Measurements from ENCODE around the gene EMX1. TPM values are rescaled to one million over a fixed set of nuclear protein-coding genes. Genes with fewer than 3 reads are reported as not detected.

Gene EMX1
- total RNA-seq, 2 experiments from 2014 or later = not detected

DNA sequence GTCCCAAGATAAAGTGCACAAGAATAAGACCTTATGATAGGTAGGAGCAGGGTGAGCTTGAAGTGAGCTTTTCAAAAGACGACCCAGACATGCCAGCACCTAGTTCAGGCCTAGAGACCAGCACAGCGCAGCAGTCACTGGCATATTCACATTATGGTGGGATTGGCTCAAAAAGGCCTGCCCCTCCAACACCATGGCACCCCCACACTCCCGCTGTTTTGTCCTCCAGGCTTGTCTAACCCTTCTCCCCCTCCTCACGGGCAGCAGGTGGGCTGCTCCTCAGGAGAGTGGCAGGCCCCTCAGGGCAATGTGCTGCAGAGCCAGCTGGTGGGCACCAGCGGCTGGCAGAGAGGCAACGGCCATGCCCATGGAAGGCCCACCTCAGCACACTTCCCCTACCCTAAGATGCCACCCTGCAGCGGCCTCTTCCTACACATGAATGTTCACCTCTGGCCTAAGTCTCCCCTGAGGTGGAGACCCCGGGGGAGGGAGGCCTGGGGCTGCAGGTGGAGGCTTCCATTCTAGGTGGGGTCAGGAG, 25.6 kb downstream of the EMX1 start:
- ChIA-PET CTCF (no interaction called here), POLR2A (no interaction called here)
- DNase-seq = no peak
- H3K9me3 Mint-ChIP-seq = no peaks in the 10 kb centered on the region
- no peaks in the 10 kb centered on the region for H3K4me1 Mint-ChIP-seq
- no peaks in the 10 kb centered on the region for H3K36me3 Mint-ChIP-seq (ENCODE audit: low read depth)
- H3K27ac Mint-ChIP-seq = no peak overlapping the region
- H3K4me3 Mint-ChIP-seq = no peak overlapping the region
- peaks cover 2% of the 10 kb centered on the region for H3K27me3 Mint-ChIP-seq

DNA sequence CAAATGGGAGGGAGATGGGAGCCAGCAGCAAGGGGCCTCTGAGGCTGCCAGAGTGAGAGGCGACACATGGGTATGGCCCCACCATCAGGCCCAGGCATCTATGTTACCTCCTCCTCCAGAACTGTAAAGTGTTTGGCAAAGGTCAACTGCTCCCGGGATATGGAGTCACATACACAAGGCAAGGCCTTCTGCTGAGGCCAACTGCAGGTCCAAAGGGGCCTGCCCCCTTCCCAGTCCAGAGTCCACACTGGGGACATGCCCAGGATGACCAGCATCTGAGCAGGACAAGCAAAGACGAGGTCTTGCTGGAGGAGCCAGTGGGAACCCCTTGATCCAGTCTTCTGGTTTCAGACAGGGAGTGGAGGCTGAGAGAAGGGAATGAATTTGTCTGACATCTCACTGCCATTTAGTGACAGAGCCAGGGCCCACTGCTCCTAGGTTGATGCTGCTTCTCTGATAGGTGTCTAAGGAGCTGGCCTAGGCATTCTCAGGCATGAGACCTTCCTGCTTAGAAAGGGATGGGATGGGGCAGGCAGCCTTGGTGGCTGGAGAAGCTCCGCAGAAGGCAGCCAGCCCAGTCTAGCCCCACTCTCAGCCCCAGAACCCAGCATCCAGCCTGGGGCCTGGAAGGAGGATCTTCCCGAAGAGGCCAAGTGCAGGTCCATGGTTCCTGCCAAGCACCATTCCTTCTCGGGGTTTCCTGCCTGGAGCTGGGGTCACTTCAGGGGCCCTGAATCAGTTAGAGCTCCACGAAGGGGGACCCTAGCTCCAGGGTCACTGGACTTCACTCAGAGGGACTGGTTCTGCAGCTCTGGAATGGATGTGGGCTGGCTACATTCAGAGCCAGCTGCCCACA, 26.4 kb downstream of the EMX1 start:
- CTCF ChIA-PET = interaction anchor here (1.1 kb wide), 1 partner anchor 53 kb away, joined by 3 read pairs; no protein-coding TSS in a partner anchor

DNA sequence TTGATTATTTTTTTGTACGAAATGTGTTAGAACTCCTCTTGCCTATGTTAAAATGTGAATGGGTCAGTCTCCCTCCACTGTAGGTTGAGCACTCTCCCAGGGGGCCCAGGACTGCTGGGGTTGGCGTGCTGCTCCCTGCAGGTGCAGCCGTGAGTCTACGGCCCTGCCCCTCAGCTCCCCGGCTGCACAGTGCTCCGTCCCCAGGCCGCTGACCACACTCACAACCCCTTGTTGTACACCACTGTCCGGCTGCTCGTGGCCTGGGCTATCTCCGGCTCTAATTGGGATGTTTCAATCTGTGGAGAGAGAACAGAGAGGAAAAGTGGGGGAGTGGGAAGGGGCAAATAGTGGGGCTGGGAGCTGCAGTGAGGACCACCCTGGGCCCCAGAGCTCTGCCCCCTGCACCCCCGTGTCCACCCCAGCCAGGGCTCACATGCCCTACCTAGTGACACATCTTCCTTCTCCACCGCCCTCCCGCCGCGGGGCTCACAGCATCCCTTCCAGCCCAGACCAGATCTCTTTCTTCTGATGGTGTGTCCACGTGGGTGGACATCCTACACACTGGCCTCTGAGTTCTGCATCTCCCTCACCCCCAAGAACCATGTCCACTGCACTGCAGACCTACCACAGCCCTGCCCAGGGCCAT, 27.6 kb downstream of the EMX1 start:
- H3K27ac Mint-ChIP-seq = no peak overlapping the region
- H3K36me3 Mint-ChIP-seq (ENCODE audit: low read depth) = no peaks in the 10 kb centered on the region
- POLR2A ChIA-PET = no interaction called here
- H3K4me1 Mint-ChIP-seq = peaks cover 5% of the 10 kb centered on the region
- H3K27me3 Mint-ChIP-seq = no peaks in the 10 kb centered on the region
- no peak overlapping the region for H3K4me3 Mint-ChIP-seq
- CTCF ChIA-PET = no interaction called here
- no peaks in the 10 kb centered on the region for H3K9me3 Mint-ChIP-seq
- no peak for DNase-seq

More for the DNA sequence above, 26.4 kb downstream of the EMX1 start:
- Mint-ChIP-seq H3K27ac (no peak overlapping the region), H3K4me1 (peaks cover 1% of the 10 kb centered on the region), H3K36me3 (ENCODE audit: low read depth) (no peaks in the 10 kb centered on the region), H3K27me3 (peaks cover under 1% of the 10 kb centered on the region), H3K9me3 (no peaks in the 10 kb centered on the region), H3K4me3 (no peak overlapping the region)
- DNase-seq = no peak
- POLR2A ChIA-PET = no interaction called here

DNA sequence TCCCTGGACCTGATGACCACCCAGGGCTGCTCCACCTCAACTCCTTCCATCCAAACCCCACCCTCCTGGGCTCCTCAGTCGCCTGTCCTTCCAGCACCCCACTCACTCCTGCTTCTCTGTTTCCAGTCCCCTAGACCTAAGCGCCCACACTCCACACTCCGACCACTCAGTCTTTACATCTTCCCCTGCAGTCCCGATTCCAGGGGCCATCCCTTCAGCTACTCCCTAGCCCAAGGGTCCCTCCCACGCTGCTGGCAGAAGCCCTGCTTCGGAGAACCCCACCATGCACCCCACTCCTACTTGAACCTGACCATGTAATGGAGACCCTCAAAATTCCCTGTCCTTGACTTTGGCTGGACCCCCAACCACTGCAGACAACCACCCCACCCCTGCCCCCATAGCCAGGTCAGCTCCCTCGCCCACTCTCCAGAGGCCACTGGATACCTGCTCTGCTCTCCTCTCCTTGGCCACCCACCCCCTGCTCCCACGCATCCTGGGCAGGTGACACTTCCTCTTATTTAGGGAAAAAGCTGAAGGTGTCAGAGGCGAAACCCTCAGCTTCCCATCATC, 28.2 kb downstream of the EMX1 start:
- Mint-ChIP-seq H3K4me1 (peaks cover 5% of the 10 kb centered on the region), H3K27me3 (no peaks in the 10 kb centered on the region), H3K27ac (no peak overlapping the region), H3K36me3 (ENCODE audit: low read depth) (no peaks in the 10 kb centered on the region), H3K4me3 (no peak overlapping the region), H3K9me3 (no peaks in the 10 kb centered on the region)
- ChIA-PET POLR2A (no interaction called here), CTCF (no interaction called here)
- no peak for DNase-seq

DNA sequence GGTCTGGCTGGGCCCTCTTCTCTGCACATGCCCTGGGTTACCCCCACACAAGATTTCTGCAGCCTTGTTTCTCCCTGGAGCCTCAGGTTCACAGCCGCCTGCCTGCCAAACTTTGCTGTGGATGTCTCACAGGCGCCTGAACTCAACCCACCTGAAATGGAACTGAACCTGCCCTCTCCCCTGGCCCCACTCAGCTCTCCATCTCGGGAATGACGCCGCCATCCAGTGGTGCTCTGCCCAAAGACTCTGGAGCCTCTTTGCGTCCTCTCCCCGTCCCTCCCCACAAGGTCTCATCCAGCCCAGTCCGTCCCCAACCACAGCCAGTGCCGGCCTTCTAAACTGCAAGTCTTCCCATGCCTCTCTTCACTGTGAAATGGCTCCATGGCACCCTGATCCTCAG, 29.1 kb downstream of the EMX1 start:
- Mint-ChIP-seq H3K36me3 (ENCODE audit: low read depth) (no peaks in the 10 kb centered on the region), H3K27ac (no peak overlapping the region), H3K27me3 (no peaks in the 10 kb centered on the region), H3K4me3 (no peak overlapping the region), H3K4me1 (peaks cover 5% of the 10 kb centered on the region), H3K9me3 (no peaks in the 10 kb centered on the region)
- POLR2A ChIA-PET = no interaction called here
- CTCF ChIA-PET = no interaction called here
- DNase-seq = no peak

DNA sequence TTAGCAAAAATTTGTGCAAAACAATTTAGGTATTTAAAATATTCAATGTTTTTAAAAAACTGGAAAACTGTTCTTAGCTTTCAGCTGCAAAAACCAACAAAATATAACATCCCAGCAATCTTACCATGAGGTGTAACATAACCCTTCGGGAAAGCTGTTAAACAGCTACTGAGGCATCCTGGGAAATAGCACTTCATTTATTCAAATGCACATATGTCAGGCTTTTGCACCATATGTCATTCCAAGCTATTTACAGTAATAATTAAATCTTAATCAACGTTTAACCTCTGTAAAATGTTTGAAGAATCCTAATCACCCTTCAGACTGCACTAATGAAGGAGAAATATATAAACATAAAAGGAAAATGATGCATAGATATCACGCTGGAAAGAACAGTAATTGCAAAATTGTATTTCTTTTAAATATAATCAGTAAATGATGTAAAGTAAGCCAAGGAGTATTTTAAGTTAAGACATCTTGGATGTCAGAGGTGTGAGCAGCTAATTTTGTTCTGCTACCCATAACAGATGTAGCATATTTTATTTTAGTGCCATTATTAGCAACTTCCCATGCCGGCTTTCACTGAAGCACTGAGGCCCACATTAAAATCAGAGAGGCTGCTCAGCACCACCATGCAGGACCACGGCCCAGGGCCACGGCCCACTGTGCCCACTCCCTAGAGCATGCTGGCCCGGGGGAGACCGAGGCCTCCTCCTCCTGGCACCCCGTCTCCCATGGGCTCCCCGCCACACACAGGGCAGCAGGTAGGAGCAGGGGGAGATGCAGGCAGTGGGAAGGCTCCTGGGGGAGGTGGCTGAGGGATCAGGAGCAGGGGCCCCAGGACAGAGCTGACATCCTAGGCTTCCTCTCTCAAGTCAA, 30.9 kb downstream of the EMX1 start:
- H3K9me3 Mint-ChIP-seq = no peaks in the 10 kb centered on the region
- DNase-seq = no peak
- CTCF ChIA-PET = no interaction called here
- no peak overlapping the region for H3K27ac Mint-ChIP-seq
- POLR2A ChIA-PET = no interaction called here
- H3K4me1 Mint-ChIP-seq = peaks cover 12% of the 10 kb centered on the region
- no peaks in the 10 kb centered on the region for H3K27me3 Mint-ChIP-seq
- no peaks in the 10 kb centered on the region for H3K36me3 Mint-ChIP-seq (ENCODE audit: low read depth)
- no peak overlapping the region for H3K4me3 Mint-ChIP-seq

DNA sequence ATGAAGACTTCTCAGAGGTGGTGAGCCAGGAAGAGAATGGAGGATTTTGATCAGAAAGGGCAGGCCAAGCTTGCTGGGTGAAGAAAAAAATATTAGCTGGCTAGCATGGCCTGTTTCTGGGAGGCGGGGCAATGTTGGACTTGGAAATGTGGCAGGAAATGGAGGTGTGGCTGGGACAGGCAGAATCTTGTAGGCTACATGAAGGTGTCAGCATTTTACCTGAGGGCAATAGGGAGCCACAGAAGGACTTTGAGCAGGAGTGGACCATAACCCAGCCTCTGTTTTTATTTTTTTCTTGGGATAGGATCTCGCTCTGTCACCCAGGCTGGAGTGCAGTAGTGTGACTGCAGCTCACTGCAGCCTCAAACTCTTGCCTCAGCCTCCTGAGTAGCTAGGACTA, 31.7 kb downstream of the EMX1 start:
- no peak for DNase-seq
- peaks cover 21% of the 10 kb centered on the region for H3K4me1 Mint-ChIP-seq
- ChIA-PET POLR2A (no interaction called here), CTCF (no interaction called here)
- H3K4me3 Mint-ChIP-seq = no peak overlapping the region
- H3K27me3 Mint-ChIP-seq = no peaks in the 10 kb centered on the region
- H3K36me3 Mint-ChIP-seq (ENCODE audit: low read depth) = no peaks in the 10 kb centered on the region
- H3K9me3 Mint-ChIP-seq = no peaks in the 10 kb centered on the region
- H3K27ac Mint-ChIP-seq = no peak overlapping the region

DNA sequence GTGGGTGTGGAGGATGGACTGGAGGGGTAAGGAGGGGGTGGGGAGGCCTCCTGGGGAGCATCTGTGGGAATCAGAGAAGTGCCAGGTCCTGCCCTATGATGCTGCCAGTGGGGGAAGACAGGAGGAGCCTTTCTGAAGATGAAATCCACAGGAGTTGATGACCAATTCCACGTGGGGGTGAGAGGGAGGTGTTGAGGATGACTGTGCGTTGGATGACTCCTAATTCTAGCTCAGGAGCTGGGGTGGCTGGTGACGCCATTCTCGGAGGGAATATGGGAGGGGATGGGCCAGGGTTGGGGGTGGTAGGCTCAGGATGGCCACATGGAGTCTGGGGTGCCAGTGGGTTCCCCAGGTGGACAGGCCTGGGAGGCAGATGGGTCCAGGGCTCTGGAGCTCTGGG, 32.3 kb downstream of the EMX1 start:
- peaks cover 27% of the 10 kb centered on the region for H3K4me1 Mint-ChIP-seq
- CTCF ChIA-PET = no interaction called here

DNA sequence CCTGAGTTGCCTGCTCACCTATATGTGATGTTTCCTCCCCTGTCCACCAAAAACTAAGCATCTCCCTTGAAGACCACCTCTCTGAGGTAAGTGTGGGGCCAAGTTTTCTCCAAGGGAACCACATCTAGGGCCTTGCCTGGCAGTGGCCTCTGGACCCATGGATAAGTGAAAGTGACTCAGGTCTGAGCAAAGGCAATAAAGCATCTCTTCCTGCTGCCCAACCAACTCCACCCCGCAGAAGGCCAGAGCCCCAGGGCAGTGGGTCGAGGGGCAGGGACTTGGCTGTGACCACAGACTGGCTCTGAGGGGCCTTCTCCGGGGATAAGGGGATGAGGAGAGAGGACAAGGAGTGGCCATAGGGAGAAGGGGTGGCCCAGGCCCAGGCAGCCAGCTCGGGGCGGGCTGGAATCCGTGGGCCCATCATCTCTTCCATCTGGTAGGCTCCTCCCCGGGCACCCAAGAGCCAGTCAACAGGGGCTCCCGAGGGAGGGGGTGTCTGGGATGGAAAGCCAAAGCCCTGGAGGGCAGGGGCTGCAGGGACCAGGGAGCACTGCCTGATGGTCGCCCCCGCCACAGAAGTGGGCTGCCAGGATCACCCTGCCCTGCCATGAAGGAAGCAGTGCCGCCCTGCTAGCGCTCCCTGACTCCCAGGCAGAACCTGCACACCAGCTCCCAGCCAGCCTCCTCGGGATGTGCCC, 33.4 kb downstream of the EMX1 start:
- Mint-ChIP-seq H3K4me3 (no peak overlapping the region), H3K9me3 (no peaks in the 10 kb centered on the region), H3K27me3 (no peaks in the 10 kb centered on the region), H3K27ac (no peak overlapping the region), H3K36me3 (ENCODE audit: low read depth) (peaks cover 4% of the 10 kb centered on the region), H3K4me1 (peaks cover 36% of the 10 kb centered on the region)
- POLR2A ChIA-PET = no interaction called here
- CTCF ChIA-PET = interaction anchor here (2.0 kb wide), 1 partner anchor 57 kb away, joined by 6 read pairs; no protein-coding TSS in a partner anchor
- DNase-seq = no peak

More for the DNA sequence above, 32.3 kb downstream of the EMX1 start:
- Mint-ChIP-seq H3K4me3 (no peak overlapping the region), H3K27ac (no peak overlapping the region), H3K27me3 (no peaks in the 10 kb centered on the region), H3K36me3 (ENCODE audit: low read depth) (no peaks in the 10 kb centered on the region), H3K9me3 (no peaks in the 10 kb centered on the region)
- no peak for DNase-seq
- POLR2A ChIA-PET = no interaction called here

DNA sequence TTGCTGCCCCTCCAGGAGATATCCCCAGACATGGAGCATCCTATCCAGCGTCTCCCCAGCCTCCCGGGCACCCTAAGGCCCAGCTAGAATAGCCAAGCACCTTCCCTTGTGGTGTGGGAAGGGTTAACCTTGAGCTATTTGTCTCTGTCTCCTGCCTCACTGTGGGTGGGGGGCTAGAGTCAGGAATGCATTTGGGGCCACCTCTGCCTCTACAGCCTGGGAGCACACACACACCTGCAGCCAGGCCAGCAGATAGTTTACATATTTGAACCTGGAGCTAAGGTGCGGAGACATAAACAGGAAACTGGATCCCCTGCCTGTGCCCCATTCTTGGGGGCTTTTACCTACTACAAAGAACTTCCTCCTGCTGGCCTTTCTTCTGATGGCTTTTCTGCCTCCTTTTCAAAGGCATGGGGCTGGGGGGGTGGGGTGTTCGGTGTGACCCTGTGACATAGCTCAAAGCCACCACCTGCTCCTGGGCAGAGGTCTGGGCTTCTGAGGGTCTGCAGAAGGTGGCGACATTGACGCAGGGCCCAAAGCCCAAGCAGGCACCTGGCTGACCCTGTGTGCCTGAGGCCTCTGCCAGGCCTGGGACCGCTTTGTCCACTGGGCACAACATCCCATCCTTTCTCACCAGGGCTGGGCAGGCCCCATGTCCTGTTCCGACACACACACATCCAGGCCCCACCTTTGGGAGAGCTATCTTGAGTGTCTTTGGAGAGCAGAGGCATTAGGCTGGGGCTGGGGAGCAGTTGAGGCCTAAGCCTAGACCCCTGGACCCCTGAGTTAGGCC, 34.2 kb downstream of the EMX1 start:
- Mint-ChIP-seq H3K4me1 (peaks cover 38% of the 10 kb centered on the region), H3K9me3 (no peaks in the 10 kb centered on the region), H3K27me3 (no peaks in the 10 kb centered on the region), H3K27ac (no peak overlapping the region), H3K4me3 (no peak overlapping the region), H3K36me3 (ENCODE audit: low read depth) (peaks cover 4% of the 10 kb centered on the region)
- CTCF ChIA-PET = interaction anchor here (0.5 to 2.0 kb wide), 2 partner anchors 58 to 1452 kb away, joined by 3 to 6 read pairs; no protein-coding TSS in a partner anchor
- POLR2A ChIA-PET = no interaction called here
- no peak for DNase-seq

DNA sequence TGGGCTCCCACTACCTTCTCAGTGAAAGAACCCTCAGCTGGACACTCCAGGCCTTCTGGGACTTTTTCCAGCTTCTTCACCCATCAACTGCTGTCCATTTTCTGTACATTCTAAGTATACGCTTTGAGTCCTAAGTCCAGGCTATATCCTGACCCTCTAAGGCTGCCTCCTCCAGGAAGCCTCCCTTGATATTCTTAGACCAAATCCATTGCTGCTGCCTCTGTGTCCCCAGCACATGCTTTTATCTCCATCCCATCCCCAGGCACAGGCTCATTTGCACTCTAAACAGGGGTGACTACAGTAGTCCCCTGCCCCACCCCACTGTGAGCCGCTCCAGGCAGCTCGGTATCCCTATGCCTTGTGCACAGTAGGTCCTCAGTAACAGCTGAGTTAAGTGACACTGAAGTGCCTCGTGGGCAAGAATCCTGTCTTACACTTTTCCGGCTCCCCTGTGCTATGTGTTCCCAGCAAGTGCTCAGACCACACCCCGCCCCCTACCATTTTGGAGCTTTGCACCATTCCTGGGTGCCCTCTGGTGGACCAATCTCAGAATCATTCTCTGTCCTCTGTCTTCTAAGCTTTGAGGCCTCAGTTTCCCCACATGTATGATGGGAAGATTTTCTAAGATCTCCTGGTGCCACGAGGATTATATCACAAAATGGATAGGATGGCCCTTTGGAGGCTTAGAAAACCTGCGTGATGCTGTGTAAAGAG, 34.9 kb downstream of the EMX1 start:
- no peak overlapping the region for H3K4me3 Mint-ChIP-seq
- no peaks in the 10 kb centered on the region for H3K9me3 Mint-ChIP-seq
- peak overlapping the region; percentile 10 for H3K27ac Mint-ChIP-seq
- CTCF ChIA-PET = interaction anchor here (1.0 to 2.0 kb wide), 2 partner anchors 21 to 59 kb away, joined by 5 to 6 read pairs; no protein-coding TSS in a partner anchor
- peaks cover 45% of the 10 kb centered on the region for H3K4me1 Mint-ChIP-seq
- POLR2A ChIA-PET = no interaction called here
- no peaks in the 10 kb centered on the region for H3K27me3 Mint-ChIP-seq
- H3K36me3 Mint-ChIP-seq (ENCODE audit: low read depth) = peaks cover 9% of the 10 kb centered on the region
- no peak for DNase-seq
